ENCODE results near the gene THSD7A.

Gene THSD7A

DNA sequence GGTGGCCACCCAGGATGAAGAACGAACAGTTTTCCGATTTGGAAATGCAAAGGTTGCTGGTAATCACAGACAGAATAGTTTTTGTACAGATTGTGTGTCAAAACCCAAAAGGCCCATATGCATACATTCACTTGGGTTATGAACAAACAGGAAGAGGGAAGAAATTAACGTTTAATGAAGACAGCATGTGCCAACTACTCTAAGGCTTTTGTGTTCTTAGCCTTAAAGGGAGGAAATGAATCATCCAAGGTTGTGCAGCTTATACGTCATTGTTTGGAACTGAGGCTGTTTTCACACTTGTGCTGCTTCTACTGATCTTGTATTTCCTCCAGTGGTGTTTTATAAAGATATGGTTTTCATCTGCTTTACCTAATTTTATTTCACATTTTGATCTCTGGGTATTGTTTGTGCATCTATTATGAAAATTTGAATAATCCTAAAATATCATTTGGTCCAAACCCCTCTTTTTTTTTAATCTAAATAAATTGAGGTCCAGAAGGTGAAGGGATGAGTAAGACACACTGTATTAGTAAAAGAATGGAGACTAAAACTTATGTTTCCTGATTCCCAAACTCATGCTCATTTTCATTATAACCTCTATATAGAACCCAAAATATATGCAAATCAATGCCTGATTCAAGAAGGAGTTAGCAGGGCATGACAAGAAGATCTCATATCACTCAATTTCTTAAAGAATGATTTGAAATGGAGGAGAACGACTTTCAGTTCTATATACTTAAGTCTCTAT lies 373.1 kb downstream of the THSD7A start:
- TF ChIP-seq, protein P1, sequence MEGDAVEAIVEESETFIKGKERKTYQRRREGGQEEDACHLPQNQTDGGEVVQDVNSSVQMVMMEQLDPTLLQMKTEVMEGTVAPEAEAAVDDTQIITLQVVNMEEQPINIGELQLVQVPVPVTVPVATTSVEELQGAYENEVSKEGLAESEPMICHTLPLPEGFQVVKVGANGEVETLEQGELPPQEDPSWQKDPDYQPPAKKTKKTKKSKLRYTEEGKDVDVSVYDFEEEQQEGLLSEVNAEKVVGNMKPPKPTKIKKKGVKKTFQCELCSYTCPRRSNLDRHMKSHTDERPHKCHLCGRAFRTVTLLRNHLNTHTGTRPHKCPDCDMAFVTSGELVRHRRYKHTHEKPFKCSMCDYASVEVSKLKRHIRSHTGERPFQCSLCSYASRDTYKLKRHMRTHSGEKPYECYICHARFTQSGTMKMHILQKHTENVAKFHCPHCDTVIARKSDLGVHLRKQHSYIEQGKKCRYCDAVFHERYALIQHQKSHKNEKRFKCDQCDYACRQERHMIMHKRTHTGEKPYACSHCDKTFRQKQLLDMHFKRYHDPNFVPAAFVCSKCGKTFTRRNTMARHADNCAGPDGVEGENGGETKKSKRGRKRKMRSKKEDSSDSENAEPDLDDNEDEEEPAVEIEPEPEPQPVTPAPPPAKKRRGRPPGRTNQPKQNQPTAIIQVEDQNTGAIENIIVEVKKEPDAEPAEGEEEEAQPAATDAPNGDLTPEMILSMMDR (IDR thresholded peaks at IDR 0.05; ENCODE audit: insufficient read depth, low read depth, low read length, missing control alignments) = no peak
- no peak overlapping the region for H3K4me3 ChIP-seq (ENCODE audit: low read depth, low read length)
- no peak for DNase-seq (ENCODE audit: low read depth)

DNA sequence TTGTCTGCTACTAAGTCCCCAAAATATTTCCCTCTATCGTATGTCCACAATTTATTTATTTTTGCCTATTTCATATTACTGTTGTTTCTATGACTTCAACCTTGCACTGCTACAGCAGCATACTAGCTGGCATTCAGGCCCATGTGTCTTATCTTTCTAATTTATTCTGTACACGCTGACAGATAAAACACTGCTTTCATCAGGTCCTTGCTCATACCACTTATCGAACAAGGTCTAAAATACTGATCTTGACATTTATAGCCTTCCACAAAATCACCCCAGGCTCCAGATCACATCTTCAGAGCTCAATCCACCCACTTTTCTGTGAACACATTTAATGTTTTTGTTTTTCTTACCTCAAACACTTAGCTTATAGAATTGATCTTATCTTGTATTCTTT lies 374.6 kb downstream of the THSD7A start:
- no peak for DNase-seq (ENCODE audit: low read depth)
- TF ChIP-seq, protein P1 (IDR thresholded peaks at IDR 0.05; ENCODE audit: insufficient read depth, low read depth, low read length, missing control alignments) = no peak
- no peak overlapping the region for H3K4me3 ChIP-seq (ENCODE audit: low read depth, low read length)

DNA sequence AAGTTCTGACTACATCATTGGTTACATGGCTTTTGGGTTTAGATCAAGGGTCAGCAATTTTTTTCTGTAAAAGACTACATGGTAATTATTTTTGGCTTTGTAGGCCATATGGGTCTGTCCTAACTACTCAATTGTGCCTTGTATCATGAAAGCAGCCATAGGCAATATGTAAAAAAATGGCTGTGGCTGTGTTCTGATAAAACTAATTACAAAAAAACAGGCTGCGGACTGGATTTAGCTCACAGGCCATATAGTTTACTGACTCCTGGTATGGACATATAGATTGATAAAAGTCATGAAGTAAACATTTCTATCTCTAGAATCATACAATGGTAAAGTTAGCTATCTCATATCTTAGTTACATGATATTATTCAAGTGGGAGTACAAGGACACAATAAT lies 375.4 kb downstream of the THSD7A start:
- DNase-seq (ENCODE audit: low read depth) = no peak
- TF ChIP-seq, protein P1 (IDR thresholded peaks at IDR 0.05; ENCODE audit: insufficient read depth, low read depth, low read length, missing control alignments) = no peak
- H3K4me3 ChIP-seq (ENCODE audit: low read depth, low read length) = no peak overlapping the region

- no peak overlapping the region for H3K4me3 ChIP-seq (ENCODE audit: low read depth, low read length)
- TF ChIP-seq, protein P1 (IDR thresholded peaks at IDR 0.05; ENCODE audit: insufficient read depth, low read depth, low read length, missing control alignments) = no peak
- no peak for DNase-seq (ENCODE audit: low read depth)
Measured at GRCh38 chr7:11452476-11452875, 379.5 kb downstream of the THSD7A start.

DNA sequence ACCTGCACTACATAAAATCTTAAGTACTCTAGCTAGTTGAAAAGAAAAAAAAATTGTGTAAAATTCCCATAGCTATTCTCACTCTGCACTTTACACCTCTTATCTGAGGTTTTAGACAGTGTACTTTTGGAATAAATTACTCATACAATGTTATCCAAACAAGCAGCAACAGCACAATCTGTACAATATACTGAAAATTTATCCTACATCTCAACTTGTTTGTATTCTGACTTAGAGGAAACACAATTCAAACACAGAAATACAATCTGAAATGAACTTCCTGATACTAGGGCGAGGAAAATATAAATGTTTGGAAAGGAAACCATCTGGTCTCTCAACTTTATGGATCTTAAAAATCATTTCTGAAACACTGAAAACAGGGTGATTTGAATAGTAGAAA lies 381.7 kb downstream of the THSD7A start:
- no peak for DNase-seq (ENCODE audit: low read depth)
- no peak overlapping the region for H3K4me3 ChIP-seq (ENCODE audit: low read depth, low read length)
- TF ChIP-seq, protein P1 (IDR thresholded peaks at IDR 0.05; ENCODE audit: insufficient read depth, low read depth, low read length, missing control alignments) = no peak

GRCh38 chr7:11449316-11449715 lies 382.7 kb downstream of the THSD7A start:
- TF ChIP-seq, protein P1 (IDR thresholded peaks at IDR 0.05; ENCODE audit: insufficient read depth, low read depth, low read length, missing control alignments) = no peak
- DNase-seq (ENCODE audit: low read depth) = no peak
- no peak overlapping the region for H3K4me3 ChIP-seq (ENCODE audit: low read depth, low read length)

- DNase-seq (ENCODE audit: low read depth) = no peak
- H3K4me3 ChIP-seq (ENCODE audit: low read depth, low read length) = no peak overlapping the region
- TF ChIP-seq, protein P1 (IDR thresholded peaks at IDR 0.05; ENCODE audit: insufficient read depth, low read depth, low read length, missing control alignments) = no peak
Measured at GRCh38 chr7:11448323-11448722, 383.7 kb downstream of the THSD7A start.

Measured in GM12865 (cell line).